Fibroblast of skin of back (primary cell): Measurements from ENCODE around the gene TGFBR1.

Source experiments
- DNase-seq: peaks from one replicate; pipeline ENCODE4 v3.0.0-alpha.2; 2013

TGFBR1 gene

DNA sequence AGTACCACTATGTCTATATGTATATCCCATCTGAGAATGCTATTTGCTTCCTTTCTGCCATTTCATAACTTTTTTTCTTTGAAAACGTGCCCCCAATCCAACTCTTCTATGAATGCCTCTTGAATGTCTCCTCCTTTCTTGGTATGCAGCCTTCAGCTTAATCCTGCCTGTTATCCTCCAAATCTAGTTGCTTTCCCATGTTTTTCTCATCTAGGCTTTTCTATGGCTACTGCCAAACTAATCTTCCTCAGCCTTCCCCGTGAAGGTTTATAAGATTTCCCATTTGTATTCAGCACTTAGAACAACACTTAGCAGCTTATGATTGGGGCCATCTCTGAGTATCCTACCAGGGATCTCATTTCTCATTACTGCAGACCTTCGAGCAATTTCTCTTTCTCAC, 2.5 kb downstream of the TGFBR1 start:
- DNase-seq = no peak

DNA sequence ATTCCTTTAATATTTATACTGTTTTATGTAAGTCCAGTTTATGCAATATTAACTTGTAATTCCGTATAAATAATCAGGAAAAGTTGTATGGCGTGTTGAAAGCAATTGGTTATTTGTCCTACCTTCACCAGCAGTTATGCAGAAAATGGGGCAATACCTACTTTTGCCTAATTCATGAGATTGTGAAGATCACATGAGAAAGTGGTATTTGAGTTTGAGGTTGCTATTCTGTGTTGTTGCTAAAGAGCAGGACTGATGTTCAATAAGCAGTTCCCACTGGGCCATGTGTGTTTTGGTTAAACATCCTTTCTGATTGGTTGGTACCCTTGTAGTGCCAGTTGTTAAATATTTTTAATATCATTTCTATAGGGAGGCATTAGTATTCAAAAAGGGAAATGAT, 3.2 kb downstream of the TGFBR1 start:
- DNase-seq = no peak

DNA sequence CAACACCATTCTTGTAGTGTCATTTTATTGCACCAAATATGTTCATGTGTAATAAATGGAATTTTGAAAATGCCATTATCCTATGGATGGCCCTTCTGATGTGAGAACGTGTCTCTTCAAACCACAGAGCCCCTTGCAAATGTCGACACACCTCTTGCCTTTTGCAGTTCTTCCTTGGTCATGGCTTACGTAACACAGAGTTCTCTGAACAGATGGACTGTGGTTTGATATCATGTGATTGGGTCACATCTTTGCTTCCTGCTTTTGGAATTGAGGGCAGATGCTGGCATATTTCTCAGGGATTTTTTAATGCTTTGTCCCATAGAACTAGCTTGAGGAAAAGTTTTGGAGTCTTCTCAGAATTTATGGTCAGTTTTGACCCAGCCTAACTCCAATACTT, 4.6 kb downstream of the TGFBR1 start:
- DNase-seq = peak; percentile 20

DNA sequence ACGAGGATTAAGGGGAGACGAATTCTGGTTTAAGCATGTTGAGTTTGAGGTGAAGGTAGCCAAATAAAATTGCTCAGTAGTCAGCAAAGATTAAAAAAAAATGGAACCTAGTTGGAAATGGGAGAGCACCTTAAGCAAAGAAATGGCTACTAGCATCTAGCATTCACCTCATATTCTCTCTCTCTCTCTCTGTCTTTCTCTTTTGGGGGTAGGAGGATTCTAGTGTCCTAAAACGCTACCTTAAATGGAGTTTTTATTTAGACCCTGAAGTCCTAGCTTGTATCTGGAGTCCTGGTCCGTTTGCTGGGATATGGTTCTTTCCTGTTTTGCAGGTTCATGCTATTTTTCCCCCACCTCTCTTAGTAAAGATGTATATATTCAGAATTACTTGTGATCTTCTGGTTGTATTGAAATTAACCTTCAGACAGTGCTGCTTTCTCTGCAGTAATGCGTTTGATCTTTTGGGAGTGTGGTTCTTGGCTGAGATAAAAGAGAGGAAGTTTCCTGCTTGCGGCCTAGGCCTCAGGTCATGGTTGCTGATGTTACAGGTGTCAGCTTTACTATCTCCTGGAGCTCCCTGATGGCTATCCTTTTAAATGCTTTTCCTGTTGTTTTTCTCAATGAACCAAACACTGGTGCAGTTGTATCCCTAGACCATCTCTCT, 8.0 kb downstream of the TGFBR1 start:
- no peak for DNase-seq

DNA sequence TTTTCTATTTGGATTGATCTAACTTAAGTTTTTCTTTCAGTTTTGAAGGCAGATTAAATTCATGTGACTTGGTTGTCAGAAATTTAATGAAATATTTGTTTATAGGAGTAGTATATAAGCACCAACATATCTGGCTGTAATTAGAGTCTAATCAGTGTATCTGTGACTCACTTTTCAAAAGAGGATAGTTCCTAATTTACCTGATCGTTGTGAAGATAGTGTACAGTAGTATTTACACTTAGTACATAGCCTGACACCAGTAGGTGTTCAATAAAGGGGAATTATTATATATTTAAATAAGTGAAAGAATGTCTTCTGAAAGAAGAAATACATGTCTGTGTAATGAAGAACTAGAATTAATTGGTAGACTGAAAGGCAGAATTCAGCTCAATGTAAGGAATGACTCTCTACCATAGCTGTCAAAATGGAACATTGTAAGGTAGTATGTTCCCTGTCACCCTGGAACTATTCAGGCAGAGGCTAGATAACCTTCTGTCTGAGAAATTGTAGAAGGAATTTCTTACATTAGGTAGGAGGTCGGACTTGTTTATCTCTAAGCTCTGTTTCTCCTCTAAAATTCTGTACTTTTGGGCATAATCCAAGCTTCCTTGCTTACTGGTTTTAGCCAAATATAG, 8.6 kb downstream of the TGFBR1 start:
- DNase-seq = no peak

DNA sequence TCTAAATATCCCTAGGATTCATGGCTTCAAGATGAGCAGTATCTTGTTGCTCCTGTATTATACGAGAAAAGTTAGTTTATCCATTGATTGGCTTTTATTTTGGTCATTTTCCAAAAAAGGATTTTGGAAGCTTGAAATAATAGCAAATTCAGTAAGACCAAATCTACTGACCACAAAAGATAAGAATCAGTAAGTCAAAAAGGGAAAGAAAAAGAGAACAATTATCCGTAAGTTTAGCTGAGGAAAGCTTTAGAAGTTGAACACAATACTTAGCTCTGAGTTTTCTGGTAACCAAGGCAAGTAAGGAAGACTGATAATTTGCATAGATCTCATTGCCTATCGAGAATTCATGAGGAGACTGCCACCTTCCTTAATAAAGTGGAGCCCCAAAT, 9.1 kb downstream of the TGFBR1 start:
- DNase-seq = no peak

DNA sequence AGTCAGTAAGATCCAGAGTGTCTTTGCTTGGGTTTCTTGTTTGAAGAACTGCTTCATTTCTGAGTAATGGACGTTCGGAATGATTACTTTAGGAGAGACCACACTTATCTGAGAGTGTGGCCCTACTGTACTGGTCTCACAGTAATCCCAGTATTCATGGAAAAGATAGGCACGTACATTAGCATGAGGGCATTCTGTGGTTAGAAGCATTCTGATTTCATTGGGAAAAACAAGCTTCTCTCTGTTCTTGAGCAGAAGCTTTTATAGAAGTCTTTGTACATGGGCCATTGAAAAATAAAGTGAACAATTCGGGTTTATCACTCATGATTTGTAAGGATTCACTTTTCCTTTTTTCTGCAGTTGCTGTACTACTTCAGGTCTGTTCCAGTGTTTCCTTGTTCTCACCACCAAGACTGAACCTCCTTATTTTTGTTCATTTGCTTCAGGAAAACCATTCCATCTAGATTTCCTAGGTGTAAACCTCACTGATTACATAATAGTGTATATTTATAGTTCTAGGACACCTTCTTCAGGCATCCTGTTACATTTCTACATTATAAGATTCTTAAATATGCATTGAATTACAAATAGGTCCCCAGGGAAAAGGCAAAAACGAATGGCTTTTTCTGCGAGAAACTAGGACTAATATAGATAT, 10.1 kb downstream of the TGFBR1 start:
- DNase-seq = no peak

DNA sequence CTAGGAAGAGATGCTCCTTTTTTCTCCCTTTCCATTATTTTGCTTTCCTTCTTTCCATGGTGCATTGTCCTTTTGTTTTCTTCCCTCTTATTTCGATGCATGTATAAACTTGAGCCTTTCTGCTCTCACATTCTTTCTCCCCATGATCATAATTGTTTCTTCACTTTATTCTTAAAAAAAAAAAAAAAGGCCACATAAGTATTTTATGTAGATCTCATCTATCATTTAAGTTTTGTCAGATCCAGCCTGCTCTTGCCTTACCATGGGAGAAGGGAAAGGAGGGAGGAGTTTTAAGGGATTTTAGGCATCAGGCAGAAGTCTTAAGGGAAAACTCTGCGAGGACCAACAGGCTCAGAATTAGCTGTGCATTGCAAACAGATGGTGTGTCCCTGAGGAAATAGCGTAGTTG, 11.1 kb downstream of the TGFBR1 start:
- no peak for DNase-seq

DNA sequence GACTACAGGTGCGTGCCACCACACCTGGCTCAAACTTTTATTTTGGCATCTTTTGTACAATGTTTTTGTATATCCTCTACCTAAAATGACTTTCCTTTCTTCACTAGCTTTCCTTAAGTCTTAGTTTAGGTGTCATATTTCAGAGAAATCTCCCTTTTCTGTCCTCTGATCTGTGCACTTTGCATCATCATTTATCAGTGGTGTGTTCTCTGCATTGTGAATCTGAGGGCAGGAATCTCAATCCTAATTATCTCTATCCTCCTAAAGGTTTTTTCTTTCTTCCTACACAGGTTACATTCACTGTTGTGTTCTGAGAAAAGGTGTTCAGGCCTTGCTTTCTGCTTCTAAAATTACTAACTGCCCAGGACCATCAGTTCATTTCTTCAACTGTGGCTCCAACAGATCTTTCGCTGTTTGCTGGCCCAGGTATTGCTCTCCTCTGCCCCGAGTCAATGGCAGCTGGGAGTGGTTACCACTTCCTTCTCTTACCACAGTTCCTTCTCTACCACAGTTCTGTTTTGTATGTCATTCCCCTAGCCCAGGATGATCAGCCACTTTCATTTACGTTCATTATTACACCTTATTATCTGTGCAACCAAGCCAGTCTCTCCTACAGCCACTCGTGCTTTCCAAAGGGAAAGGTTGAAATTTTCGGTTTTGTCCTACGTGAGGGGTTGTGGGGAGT, 14.0 kb downstream of the TGFBR1 start:
- DNase-seq = no peak

DNA sequence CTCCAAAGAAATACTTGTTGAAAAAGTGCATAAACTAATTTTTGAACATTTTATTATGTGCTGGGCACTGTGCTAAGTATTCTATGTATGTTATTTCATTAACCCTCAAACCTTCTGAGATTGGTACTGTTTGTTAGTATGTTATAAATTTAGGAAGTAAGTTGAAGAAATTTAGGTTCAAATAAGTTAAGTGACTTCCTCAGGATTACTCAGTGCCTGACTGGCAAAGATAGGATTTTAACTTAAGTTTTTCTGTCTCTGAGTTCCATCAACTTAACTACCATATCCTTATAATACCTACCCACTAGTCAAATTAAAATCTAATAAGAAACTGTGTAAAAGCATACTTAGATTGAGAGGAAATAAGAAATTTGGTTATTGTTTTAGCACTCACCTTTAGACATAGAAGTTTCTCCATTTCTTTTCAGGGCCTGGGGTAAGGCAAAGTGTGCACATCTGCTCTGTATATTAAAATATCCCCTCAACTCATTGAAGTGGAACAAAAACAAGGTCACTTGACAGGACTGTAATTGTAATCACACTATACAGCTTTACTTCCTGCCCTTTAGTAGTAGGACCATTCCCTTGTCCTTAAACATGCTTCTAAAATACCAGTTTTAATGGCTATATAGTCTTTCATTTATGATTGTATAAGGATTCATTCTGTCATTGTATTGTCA, 15.2 kb downstream of the TGFBR1 start:
- DNase-seq = no peak

DNA sequence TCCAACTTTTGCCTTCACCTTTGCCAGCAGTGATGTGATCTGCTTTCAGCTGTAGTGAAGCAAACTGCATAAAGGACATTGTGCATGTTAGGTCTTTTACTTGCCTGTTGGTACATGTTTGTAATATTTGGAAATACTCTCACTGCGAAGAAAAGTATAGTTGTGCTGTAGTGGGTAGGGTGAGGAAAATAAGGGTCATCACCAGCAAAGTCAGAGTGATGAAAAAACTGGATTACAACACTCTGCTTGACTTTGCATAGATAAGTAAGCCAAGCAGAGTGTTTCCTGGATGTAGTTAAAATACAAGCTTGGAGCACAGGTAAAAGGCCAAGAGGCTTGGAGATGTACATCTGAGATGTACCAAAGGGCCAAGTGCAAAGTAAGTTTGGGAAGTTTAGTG, 16.7 kb downstream of the TGFBR1 start:
- DNase-seq = no peak

DNA sequence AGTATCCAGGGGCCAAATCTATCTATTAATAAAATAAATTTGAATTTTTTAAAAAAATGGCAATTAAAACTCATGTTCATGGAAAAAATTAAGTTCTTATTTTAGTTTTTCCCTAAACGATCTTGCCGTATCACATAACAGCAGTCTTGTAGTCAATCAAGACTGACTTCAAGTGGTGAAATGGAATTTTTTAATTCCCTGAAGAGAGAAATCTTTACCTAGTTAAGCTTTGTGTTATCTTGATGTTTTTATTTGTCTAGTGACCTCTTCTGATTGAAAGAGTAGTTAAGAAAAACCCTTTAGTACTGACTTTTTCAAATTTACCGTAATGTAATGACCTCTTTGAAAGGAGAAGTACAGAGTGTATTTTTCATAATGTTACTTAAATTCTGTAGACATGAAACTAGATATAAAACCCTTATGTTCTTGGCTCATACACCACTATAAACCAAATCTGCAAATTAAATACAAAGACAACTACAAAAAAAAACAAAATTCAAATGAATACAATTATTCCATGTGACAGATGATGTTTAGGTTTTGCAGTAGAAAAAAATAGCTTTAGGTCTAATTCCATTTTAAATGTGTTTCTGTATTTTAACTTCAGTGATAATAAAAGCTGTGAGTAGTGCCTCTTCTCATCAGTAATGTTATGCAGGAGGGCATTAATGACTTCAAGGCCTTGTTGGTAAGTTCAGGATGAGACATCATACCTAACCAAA, 19.8 kb downstream of the TGFBR1 start:
- no peak for DNase-seq

DNA sequence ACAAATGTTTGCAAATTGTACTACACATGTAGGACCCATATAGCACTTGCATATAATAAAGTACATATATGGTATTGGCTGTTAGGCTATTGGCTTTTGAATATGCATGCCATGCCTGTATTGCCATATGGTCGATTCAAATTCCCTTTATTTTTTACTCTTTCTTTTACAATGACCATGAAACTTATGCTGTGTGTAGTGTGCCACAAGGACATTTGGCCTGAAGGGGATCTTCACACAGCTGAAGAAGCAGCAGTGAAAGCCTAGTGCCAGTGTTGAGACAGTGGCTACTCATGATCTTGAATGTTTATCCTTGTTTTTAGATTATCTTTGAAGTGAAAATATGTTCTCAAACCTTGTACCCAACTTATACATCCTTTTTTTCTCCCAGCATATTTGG, 20.5 kb downstream of the TGFBR1 start:
- DNase-seq = no peak

DNA sequence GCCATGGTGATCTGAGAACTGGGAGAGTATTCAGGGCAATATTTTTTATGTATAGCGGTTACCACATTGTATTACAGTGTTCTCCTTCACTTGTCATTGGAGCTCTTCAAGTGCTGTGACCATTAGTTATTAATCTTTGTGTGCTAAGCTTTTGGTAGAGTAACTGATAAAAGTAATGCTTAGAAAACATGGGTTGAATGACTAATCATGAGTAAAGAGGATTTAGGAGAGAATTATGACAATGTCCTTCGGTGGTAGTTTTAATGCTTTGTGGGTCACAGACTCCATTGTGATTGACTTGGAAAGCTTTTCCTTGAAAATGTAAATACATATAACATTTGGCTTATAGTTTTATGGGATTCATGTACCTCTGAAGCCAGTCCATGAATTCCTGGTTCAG, 21.4 kb downstream of the TGFBR1 start:
- DNase-seq = peak; percentile 49

DNA sequence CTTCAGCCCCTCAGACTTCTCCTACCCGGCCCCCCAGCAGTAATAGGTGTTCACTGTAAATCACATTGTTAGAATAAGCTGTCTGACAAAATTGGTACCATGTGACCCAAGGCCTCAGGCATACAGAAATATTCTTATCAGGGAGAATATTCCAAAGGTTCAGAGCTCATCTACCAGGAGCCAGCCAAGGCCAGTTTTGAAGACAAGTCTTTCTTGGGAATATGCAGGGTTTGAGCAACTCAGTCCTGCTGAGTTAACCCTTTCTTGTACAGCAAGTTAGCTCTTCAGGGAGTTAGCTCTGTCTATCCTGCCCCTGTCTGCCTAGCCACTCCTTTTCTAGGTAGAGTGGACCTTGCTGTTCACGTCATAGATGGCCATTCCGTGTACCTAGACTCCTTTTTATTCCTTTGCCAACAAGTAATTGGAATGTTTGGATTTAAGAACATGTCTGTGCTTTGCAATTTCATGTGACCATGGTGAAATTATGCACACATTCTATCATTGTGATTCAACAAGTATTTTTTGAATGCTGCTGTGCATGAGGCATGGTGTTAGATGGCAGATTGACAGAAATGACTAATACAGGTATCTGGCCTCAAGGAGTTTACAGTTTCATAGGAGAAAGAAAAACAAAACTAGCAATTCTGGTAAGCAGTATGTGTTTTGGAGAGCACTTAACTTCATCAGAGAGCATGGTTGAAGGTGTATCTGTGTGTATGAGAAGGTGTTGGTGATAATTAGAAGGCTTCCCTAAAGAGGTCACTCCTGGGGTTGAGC, 22.6 kb downstream of the TGFBR1 start:
- DNase-seq = peak; percentile 80

DNA sequence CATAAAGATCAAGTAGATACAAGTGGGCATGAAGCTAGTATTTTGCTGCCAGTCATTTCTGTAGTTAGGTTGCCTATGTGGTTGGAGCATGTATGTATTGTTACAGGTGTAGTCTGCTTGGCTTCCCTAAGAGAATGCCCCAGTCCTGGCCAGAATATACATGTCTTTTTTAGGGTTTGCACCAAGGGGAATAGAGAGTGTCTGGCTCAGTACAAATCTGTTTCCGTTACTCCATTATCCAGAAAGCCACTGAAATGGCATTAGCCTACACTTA, 23.2 kb downstream of the TGFBR1 start:
- DNase-seq = no peak

DNA sequence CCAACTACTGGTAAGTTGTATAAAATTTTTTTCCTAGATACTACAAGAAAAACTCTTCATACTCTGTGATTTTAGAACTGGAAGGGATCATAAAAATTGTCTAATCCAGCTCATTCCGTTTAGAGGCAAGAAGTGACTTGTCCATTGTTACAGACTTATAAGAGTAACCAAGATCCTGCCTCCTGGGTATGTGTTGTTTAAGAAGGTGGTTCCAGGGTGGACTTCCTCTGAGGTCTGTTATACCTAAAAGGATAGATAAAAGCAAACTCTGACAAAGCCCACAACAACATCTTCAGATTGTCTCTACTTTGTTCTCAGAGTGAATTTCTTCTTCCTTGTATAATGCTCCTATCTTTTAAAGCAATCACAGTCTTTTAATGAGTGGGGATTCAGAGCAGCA, 24.2 kb downstream of the TGFBR1 start:
- no peak for DNase-seq

DNA sequence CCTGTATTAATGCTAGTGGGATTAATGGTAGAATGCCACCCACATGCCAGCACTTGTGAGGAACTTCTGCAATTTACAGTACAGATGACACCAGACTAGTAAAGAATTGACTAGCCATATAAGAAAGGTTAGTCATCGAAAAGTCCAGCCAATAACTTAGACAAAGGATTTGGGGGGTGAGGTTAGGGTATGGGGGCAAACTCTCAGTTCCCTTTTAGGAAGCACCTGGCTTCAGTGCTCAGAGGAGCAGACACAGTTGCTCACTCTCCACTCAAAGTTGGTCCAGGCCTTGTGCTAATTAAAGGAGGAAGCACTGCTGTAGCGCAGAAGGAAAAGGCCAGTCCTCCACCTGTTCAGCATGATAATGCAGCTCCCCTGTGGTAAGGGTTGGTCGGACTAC, 25.2 kb downstream of the TGFBR1 start:
- no peak for DNase-seq

DNA sequence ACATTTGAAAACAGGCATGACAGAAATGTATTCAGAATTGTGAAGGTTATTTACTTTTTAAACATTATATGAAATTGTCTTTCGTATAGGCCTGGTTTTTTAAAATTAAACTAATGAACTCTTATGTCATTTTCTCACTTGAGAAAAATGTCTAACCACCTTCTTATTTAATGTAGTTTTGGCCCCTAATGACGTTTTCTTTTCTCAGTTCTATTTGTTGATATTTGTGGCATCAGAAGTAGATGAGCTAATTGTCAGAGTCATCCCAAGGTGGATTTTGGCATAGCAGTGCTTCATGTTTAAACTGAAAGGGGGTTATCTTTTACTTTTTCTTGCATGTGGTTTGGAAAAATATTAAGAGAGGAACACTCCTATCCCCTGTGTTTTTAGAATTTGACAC, 28.2 kb downstream of the TGFBR1 start:
- DNase-seq = no peak

DNA sequence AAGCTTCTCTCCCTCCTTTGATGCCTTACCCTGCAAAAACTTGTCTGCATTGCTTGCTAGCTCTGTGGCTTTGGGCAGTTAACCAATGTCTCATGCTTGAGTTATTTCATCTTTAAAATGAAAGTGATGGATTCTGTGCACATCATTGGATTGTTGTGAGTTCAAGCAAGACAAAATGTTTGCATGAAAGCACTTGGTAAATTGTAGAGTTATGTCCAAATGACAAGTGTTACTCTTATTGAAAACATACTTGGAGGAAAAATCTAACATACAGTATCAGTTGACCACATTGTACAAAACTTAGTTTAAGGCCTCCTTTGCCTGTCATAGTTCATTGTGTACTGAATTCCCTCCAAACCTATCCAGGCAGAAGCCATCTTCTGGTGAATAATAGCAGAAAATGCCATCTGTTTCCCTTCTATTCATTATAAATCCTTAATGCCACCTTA, 30.0 kb downstream of the TGFBR1 start:
- peak; percentile 65 for DNase-seq

DNA sequence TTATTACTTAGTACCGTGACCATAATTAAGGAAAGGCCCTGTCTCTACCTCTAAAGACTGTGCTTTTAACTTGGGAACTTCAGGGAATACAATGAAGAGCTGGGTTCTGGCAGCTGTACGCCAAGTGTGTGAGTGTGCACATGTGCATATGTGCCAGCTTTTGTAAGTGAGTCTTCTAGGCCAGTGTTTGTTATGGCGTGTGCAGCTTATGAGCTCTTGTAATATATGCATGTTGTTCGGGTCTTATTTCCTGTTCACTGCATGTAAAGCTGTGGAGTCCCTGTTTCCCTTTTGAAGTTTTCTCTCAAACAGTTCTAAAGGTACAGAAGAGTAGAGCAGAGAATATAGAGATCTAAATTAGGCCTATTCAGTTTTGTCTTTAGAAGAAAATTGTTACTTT, 30.5 kb downstream of the TGFBR1 start:
- DNase-seq = no peak

DNA sequence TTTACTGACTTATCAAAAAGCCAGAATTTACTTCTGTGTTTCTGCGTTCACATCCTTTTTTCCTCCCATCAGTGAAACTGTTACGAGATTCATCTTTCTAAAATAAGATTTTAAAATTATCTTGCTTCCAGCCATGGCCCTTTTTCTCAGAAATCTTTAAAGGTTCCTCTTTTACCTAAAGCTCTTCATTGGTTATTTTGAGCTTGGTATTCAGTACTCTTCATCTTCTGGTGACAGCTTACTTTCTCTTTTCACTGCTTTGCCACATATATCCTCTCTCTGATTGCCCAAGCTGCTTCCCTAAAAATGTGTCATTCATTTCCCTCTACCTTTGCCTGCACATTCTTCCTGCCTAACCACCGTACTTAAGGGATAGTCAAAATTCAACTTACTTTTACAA, 32.3 kb downstream of the TGFBR1 start:
- no peak for DNase-seq
